Lower leg skin (tissue), 4 donors: Measurements from ENCODE around the gene NRG3. TPM values are rescaled to one million over a fixed set of nuclear protein-coding genes. Genes with fewer than 3 reads are reported as not detected.

Experiments used
- DNase-seq, 2 donors: peaks; one replicate each; pipeline ENCODE4 v3.0.0-alpha.2; 2019; ENCODE audit warnings: low spot score in 2 of 2
- H3K4me3 ChIP-seq: fragments of 200-600 bp; sonication (generic); 2 replicates; pipeline ENCODE4 v1.5.1; 2017; ENCODE audit warnings: mild to moderate bottlenecking, low read depth; ENCODE audit not compliant: poor library complexity, severe bottlenecking
- CTCF ChIP-seq, 3 donors: fragments of 450-650 bp; IDR thresholded peaks; one replicate each; pipeline ENCODE4 v1.5.1; 2016; ENCODE audit warnings: antibody characterized with exemption in 3 of 3, mild to moderate bottlenecking in 3 of 3, moderate library complexity in 2 of 3
- POLR2A ChIP-seq, 2 donors: fragments of 450-650 bp; IDR thresholded peaks; one replicate each; pipeline ENCODE4 v1.6.1; 2016 to 2017; ENCODE audit warnings: antibody characterized with exemption in 2 of 2, mild to moderate bottlenecking in 1 of 2, moderate library complexity in 1 of 2
- WGBS, 2 donors: methylation state at CpG; one replicate each; pipeline ENCODE4 v1.1.5; 2018; 5-methylcytosine and 5-hydroxymethylcytosine counted together
- intact Hi-C: fragments of 100-400 bp; cut with DNase I; formaldehyde crosslinking; loops from one replicate; pipeline ENCODE4 v1.15.0; 2023; ENCODE audit warnings: low total_unique reads
- total RNA-seq, 4 donors: library from RNA; depleted of rRNA; stranded (reverse); fragments of >200 nt; gene quantifications; one replicate each; pipeline ENCODE4 v1.1.0, GENCODE V29; 2016

The NRG3 gene
- total RNA-seq, 4 donors from 2014 or later, result 0.15 to 2.5 (median 0.50) TPM

GRCh38 chr10:81848514-81848913 is 26.5 kb upstream of the NRG3 start:
- intact Hi-C loops, result no loop called here
- WGBS, 2 donors, result 21 to 23% methylated on average over 4 of the region's 4 CpGs
- DNase-seq, result no peak
- H3K4me3 ChIP-seq, result no peak overlapping the region
- TF ChIP-seq POLR2A (IDR thresholded peaks at IDR 0.05) (no peak), CTCF (IDR thresholded peaks at IDR 0.05) (no peak)

- H3K4me3 ChIP-seq, result no peak overlapping the region
- DNase-seq, result no peak
- 82 to 84% methylated on average over 5 of the region's 5 CpGs for WGBS, 2 donors
- TF ChIP-seq POLR2A (IDR thresholded peaks at IDR 0.05) (no peak), CTCF (IDR thresholded peaks at IDR 0.05) (no peak)
- intact Hi-C loops, result no loop called here
These were observed 26.1 kb upstream of the NRG3 start for GRCh38 chr10:81848931-81849330.

GRCh38 chr10:81862596-81862995 is 12.4 kb upstream of the NRG3 start:
- TF ChIP-seq POLR2A (IDR thresholded peaks at IDR 0.05) (no peak), CTCF (IDR thresholded peaks at IDR 0.05) (no peak)
- H3K4me3 ChIP-seq, result no peak overlapping the region
- 94% methylated on average over 17 to 19 of the region's 19 CpGs for WGBS, 2 donors
- intact Hi-C loops, result no loop called here
- no peak for DNase-seq

- DNase-seq, result no peak
- H3K4me3 ChIP-seq, result no peak overlapping the region
- intact Hi-C loops, result no loop called here
- TF ChIP-seq POLR2A (IDR thresholded peaks at IDR 0.05) (no peak), CTCF (IDR thresholded peaks at IDR 0.05) (no peak)
These were observed 11.2 kb upstream of the NRG3 start for GRCh38 chr10:81863771-81864170.

GRCh38 chr10:81865581-81865980 is 9.4 kb upstream of the NRG3 start:
- intact Hi-C loops, result no loop called here
- TF ChIP-seq CTCF (IDR thresholded peaks at IDR 0.05) (no peak), POLR2A (IDR thresholded peaks at IDR 0.05) (no peak)
- no peak for DNase-seq
- WGBS, 2 donors, result 59 to 62% methylated on average over 2 of the region's 2 CpGs
- H3K4me3 ChIP-seq, result no peak overlapping the region

GRCh38 chr10:81866753-81867152 is 8.2 kb upstream of the NRG3 start:
- intact Hi-C loops, result no loop called here
- no peak overlapping the region for H3K4me3 ChIP-seq
- DNase-seq, result no peak
- TF ChIP-seq CTCF (IDR thresholded peaks at IDR 0.05) (no peak), POLR2A (IDR thresholded peaks at IDR 0.05) (no peak)
